Measurements from ENCODE around the gene ATF1.
A peak's percentile ranks its signal among the peaks of the same experiment; 100 is the strongest.
"Not testable (repeated sequence)": the region's sequence is repeated elsewhere in the genome, so short reads cannot be mapped to it uniquely, and the experiment has no call there.

The ATF1 gene

DNA sequence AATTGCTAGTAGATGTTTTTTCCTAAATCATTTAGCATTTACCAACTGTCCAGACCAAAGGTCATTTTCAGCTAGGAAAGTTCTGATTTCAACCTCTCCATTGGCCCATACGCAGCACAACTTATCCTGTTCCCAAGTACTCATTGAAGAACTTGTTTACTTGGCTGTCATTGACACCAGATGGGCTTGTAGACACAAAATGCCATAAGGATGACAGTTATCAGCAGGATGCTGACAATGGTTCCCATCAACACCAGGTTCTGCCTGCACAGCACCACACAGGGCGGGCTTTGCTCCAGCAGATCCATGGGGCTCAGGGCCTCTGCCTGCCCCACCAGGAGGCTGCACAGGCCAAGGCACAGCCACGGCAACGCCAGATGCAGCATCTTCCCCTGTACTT, 42.3 kb downstream of the ATF1 start:
- DNase-seq: no peak

DNA sequence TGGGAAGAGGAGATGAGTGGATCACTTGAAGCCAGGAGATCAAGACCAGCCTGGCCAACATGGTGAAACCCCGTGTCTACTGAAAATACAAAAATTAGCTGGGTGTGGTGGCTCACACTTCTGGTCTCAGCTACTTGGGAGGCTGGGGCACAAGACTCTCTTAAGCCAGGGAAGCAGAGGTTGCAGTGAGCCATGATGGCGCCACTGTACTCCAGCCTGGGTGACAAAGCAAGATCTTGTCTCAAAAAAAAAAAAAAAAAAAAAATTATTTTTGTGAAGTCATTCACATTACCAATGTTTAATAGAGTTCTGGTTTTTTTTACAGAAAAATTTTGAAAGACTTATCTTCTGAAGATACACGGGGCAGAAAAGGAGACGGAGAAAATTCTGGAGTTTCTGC, 45.2 kb downstream of the ATF1 start:
- not testable (repeated sequence) for DNase-seq

DNA sequence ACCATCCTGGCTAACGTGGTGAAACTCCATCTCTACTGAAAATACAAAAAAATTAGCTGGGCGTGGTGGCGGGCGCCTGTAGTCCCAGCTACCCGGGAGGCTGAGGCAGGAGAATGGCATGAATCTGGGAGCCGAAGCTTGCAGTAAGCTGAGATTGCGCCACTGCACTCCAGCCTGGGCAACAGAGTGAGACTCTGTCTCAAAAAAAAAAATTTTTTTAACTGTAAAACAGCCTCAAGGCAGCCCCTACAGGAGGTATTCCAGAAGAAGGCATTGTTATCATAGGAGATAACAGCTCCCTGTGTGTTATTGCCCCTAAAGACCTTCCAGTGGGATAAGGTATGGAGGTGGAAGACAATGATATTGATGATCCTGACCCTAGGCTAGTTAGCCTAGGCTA, 51.0 kb downstream of the ATF1 start:
- DNase-seq: not testable (repeated sequence)

DNA sequence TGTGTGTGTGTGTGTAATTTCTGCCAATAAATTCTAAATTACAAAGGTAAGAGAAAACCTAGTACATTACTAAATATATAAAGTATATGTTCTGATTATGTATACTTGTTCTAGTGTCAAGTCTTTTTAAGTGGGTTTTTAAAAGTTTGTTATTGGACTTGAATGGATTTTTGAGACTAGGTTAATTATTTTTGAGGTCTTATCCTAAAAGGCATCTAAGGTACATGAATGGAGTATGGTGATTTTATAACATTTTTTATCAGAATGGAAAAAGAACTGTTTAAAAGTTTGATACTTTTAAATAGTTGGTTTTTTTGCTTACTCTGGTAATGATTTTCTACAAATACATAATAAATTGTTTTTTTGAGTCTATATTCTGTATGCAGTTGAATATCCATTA, 56.3 kb downstream of the ATF1 start:
- DNase-seq: no peak

DNA sequence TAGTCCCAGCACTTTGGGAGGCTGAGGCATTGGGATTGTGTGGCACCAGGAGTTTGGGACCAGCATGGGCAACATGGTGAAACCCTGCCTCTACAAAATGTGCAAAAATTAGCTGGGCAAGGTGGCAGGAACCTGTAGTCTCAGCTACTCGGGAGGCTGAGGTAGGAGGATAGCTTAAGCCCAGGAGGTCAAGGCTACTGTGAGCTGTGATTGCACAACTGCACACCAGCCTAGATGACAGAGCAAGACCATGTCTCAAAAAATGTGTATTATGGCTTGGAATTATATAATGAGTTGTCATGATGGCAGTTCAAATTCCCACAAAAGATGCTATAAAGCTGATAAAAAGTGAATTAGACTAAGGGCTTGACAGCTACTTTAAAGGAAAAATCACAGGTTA, 58.2 kb downstream of the ATF1 start:
- no peak for DNase-seq

DNA sequence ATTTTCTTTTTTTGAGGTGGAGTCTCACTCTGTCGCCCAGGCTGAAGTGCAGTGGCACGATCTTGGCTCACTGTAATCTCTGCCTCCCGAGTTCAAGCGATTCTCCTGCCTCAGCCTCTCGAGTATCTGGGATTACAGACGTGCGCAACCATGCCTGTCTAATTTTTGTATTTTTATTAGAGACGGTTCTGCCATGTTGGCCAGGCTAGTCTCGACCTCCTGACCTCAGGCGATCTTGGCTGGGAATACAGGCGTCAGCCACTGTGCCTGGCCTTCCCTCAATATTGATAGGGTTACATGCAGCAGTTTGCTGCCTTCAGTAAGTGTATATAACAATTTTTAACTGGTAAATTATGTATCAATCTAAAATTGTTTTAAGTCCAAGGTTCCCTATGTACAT, 59.8 kb downstream of the ATF1 start:
- not testable (repeated sequence) for DNase-seq

DNA sequence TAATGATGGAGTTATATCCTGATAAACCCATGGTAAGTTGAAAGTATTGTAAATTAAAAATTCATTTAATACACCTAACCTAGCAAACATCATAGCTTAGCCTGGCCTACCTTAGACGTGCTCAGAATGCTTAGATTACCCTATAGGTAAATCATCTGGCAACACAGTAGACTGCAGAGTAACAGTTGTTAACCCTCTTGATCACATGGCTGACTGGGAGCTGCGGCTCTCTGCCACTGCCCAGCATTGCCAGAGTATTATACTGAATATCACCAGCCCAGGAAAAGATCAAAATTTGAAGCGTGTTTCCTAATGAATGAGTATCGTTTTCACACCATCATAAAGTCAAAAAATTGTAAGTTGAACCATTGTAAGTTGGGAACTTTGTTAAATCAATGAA, 61.0 kb downstream of the ATF1 start:
- no peak for DNase-seq

DNA sequence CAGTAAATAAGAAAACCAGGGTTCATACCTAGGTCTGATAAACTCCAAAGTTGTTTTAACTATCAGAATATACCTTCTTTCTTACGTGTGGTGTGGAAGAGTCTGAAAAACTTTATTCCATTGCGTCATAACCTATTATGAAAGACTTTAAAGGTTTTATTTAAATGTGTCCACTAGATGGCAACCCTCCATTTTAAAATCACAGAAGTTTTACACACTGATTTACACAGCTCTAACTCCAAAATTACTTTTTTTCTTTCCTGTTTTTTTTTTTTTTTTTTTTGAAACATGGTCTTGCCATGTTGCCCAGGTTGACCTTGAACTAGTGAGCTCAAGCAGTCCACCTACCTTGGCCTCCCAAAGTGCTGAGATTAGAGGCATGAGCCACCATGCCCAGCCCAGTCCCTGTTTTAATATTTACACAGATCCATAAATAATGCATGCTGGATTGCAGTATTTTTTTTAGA, 61.5 kb downstream of the ATF1 start:
- peak; percentile 35 for DNase-seq

DNA sequence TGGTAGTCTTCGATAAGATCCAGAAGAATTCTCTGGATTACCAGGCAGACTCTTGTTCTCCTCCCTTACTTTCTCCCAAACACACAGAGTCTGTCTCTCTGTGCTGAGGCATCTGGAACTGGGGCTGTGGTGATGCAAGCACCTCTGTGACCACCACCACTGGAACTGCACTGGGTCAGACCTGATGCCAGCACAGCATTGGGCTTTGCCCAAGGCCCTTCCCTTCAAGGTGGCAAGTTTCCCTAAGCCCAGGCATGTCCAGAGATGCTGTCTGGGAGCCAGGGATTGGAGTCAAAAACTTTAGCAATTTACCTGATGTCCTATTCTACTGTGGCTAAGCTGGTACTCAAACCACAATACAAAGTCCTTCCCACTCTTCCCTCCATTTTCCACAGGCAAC, 64.2 kb downstream of the ATF1 start:
- no peak for DNase-seq

DNA sequence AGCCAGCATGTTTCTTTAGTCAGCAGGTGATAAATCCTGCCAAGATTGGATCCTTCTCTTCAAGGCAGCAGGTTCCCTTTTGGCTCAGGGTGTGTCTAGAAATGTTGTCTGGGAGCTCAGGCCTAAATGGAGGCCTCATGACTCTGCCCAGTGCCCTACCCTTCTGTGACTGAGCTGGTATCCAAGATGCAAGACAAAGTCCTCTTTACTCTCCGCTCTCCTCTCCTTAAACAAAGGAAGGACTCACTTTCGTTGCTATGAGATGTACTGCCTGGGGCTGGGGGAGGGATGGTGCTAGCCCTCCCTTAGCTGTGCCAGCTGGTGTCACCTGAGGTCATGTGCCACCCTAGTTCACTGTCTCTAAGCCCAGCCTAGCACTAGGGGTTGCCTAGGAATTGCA, 65.0 kb downstream of the ATF1 start:
- DNase-seq: no peak

DNA sequence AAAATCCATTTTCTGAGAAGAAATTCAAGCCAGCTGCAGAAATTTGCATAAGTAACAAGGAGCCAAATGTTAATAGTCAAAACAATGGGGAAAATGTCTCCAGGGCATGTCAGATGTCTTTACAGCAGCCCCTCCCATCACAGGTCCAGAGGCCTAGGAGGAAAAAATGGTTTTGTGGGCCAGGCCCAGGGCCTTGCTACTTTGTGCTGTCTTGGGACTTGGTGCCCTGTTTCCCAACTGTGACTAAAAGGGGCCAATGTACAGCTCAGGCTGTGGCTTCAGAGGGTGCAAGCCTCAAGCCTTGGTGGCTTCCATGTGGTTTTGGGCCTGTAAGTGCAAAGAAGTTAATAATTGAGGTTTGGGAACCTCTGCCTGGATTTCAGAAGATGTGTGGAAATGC, 69.9 kb downstream of the ATF1 start:
- not testable (repeated sequence) for DNase-seq

DNA sequence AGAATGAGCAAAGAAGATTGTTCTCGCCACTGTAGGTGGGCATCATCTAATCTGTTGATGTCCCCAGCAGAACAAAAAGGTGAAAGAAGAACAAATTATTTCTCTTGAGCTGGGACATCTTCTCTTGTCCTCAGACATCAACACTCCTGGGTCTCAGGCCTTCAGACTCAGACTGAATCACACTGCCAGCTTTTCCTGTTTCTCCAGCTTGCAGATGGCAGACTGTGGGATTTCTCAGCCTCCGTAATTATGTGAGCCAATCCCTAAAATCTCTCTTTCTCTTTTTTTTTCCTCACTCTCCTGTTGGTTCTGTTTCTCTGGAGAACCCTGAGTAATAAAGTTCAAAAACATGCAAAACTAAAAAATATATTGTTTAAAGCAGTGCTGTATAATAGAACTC, 75.1 kb downstream of the ATF1 start:
- no peak for DNase-seq

DNA sequence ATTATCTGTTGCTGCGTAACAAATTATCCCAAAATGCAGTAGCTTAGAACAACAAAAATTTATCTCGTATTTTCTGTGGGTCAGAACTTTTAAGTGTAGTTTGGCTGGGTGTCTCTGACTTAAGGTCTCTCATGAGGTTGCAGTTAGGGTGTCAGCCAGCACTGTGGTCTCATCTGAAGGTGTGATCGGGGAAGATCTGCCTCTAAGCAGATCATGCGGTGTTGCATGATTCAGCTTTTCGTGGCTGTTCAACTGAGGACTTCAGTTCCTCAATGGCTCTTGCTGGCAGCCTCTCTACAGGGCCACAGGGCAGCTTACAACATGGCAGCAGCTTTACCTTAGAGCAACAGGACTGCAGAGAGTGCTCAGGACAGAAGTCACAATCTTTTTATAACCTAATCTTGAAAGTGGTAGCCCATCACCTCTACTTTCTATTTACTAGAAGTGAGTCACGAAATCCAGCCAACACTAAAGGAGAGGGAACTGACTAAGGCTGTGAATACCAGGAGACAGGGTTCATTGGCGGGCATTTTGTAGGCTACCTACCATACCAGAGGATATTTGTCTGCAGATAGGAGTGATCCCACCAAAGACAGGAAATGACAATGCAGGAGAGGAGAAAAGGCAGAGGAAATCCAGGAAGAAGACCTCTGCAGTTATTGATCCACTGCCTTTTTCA, 77.0 kb downstream of the ATF1 start:
- no peak for DNase-seq

DNA sequence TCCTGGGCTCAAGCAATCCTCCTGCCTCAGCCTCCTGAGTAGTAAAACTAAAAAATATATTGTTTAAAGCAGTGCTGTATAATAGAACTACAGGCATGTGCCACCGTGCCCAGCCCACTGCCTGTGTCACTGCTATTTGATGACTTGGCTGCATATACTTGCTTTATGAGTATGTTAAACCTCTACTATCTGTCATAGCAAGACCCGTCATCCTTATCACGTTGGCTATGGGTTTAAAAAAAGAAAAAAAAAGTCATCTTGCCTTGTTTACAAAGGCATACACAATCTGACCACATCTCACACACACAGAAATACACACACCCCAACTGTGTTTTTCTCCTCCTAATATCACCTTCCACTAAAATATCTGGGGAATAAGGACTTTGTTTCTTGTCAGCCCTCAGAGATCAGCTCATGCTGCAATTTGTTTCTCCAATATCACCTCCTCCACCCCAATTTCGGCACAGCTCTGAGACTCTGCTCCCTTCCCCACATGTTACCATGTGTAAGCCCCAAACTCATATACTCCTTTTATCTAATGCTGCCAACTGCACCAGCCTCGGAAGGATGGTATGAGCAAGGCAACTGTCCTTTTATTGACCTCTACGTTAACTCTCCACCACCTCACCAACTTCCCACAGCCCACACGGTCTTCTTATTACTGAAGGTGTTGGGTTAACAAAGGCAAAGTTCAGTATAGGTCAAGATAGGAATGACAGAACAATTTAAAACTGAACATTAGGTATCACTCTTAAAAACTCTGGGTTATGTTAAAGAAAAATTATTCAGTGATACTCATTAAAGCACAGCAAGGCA, 78.0 kb downstream of the ATF1 start:
- no peak for DNase-seq

DNA sequence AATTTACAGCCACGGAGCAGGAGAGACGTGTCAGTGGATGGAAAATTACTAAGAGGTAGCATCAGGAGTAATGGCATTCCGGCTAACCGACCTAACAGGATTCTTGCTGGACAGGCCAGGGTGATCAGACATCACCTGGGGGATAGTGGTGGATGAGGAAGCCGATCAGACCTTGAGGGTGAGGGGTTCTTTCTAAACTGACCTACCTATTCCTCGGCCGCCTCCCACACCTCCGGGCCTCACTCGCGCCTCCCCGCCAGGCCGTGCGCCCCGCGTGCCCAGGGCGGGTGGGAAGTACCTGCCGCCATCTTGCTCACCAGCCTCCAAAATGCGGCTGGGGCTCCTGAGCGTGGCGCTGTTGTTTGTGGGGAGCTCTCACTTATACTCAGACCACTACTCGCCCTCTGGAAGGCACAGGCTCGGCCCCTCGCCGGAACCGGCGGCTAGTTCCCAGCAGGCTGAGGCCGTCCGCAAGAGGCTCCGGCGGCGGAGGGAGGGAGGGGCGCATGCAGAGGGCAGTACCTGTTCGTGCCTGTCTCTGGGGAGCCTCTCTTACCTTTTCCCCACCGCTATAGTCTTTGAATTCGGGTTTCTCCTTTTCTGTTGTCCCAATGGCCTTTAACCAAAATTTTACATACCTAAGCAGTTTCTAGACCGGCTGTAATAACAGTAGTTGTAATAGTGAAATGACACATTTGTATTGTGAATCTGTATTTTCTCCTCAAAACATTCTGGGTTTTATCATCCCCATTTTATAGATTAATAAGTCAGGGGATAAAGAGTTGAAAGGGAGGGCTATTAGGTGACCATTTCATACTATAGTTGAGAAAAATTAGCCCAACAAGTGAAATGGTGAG, 79.0 kb downstream of the ATF1 start, which contains the start of gene TMPRSS12:
TMPRSS12 (plus strand) TSS at position 290 of the 857 bp plus-strand sequence; CDS start at position 329, 39 bp downstream.
- peak; percentile 34 for DNase-seq

DNA sequence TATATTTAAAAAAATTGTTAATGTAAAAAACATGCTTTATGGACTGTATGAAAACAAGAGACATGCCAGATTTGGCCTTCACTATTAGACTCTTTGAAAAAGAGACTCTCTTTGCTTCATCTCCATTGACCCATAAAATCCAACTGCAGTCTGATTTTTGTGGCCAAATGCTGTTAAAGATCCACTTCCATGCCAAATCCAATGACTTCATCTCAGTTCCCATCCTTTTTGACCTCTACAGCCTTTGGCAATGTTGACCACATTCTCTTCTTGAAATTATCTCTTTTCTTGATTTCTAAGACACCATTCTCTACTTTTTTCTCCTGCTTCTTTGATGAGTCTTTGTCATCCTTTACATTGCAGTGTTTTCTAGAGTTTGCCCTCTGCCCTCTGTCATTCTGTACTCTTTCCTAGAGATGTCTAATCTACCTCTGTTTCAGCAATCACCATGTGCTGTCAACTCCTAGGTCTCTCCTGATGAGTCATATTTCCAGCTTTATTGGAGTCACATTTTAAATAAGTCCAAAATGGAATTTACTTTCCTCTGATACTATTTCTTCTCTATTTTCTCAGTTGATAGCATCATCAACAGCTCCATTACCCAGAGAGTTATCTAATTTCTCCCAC, 81.2 kb downstream of the ATF1 start:
- DNase-seq: no peak

DNA sequence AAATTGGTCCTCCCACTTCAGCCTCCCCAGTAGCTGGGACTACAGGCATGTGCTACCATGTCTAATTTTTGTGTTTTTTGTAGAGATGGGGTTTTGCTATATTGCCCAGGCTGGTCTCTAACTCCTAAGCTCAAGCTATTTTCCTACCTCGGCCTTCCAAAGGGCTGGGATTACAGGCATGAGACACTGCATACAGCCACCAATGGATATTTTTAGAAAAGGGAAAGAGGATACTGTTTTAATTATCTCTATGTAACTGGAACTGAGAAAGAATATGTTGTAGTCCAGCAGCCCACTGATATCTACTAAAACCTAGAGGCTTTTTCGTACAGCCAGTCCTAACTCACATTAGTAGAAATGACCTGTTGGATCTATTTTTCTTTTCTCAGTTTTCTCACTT, 85.1 kb downstream of the ATF1 start:
- DNase-seq: no peak

DNA sequence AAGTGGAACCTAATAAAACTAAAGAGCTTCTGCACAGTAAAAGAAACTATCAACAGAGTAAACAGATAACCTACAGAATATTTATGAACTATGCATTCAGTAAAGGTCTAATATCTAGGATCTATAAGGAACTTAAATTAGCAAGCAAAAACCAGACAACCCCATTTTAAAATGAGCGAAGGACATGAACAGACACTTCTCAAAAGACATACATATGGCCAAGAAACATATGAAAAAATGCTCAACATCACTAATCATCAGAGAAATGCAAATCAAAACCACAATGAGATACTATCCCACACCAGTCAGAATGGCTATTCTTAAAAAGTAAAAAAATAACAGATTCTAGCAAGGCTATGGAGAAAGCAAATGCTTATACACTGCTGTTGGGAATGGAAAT, 91.3 kb downstream of the ATF1 start:
- not testable (repeated sequence) for DNase-seq

DNA sequence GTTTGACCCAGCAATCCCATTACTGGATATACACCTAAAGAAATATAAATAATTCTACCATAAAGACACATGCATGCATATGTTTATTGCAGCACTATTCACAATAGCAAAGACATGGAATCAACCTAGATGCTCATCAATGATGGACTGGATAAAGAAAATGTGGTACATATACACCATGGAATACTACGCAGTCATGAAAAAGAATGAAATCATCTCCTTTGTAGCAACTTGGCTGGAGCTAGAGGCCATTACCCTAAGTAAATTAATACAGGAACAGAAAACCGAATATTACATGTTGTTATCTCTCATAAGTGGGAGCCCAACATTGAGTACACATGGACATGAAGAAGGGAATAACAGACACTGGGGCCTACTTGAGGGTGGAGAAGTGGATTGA, 91.8 kb downstream of the ATF1 start:
- DNase-seq: not testable (repeated sequence)

DNA sequence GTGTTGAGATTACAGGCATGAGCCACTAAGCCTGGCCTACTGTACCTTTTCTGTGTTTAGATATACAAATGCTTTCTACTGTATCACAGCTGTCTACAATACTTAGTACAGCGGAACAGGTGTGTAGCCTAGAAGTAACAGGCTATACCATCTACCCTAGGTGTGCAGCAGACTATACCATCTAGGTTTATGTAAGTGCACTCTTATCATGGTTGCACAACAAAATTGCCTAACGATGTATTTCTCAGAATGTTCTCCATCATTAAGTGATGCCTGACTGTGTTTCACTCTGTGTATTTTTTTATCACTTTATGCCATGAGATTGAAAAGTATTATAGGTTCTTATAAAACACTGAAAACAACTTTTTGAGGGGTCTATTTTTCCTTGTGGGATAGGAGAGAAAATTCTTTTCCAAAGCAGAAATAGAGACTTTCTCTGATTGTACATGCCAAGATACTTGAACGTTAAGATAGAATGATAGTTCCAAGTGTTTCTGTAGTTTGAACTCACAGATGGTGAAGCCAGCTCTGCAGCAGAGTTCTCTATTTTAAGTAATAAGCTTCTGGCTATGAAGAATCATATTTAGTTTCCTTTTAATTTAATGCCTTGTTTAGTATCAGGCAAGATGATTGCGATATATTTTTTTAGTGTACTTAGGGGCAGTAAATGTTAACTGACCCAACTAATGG, 95.9 kb downstream of the ATF1 start:
- DNase-seq: no peak

DNA sequence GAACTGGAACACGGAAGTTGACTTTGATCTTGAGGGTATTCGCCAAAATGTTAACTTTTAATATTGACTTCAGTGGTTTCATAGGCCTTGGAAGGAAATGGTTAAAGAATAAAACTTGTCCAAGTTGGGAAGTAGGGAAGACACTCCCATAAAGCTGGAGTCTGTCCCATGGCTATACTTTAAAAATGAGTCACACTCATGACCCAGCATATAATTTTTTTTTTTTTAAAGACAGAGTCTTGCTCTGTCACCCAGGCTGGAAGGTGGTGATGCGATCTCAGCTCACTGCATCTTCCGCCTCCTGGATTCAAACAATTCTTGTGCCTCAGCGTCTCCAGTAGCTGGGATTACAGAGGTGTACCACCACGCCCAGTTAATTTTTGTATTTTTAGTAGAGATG, 98.4 kb downstream of the ATF1 start:
- no peak for DNase-seq

DNA sequence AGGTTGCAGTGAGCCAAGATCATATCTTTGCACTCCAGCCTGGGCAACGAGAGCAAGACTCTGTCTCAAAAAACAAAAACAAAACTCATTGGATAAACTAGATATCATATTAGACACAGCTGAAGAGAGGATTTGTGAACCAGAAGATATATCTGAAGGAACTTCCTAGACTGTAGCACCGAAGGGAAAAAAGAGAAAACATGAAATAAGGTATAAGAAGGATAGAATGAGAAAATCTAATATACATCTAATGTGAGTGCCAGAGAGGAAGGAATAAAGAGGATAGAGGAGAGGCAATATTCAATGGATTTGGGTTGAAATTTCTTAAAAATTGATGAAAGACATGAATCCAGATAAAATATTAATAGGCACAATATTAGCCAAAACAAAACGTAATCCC, 101.4 kb downstream of the ATF1 start:
- no peak for DNase-seq
